Left cardiac atrium (tissue), 4 donors: Measurements from ENCODE around the gene WNT3A. TPM values are rescaled to one million over a fixed set of nuclear protein-coding genes. Genes with fewer than 3 reads are reported as not detected.

Source experiments
- ATAC-seq, 2 donors: fragments of 200-7000 bp; cut with Tn5 transposase; one replicate each; pipeline ENCODE4 v1.9.1; 2020; ENCODE audit warnings: mild to moderate bottlenecking in 2 of 2, moderate library complexity in 2 of 2
- DNase-seq: peaks from one replicate; pipeline ENCODE4 v3.0.0-alpha.2; 2020
- intact Hi-C, 2 donors: fragments of 100-400 bp; cut with DNase I; formaldehyde crosslinking; loops; one replicate each; pipeline versions ENCODE4 v1.14.1 to v1.15.1; 2022 to 2023
- total RNA-seq, 2 donors: library from RNA; stranded (reverse); fragmentation: NEBNext Ultra II Directional; extraction: Animal tissue kit (Norgen Biotek cat#: 25700); gene quantifications; one replicate each; pipeline ENCODE4 v1.2.1, GENCODE V29; 2021
- donor health status: DM: no; HTN: yes; CAD: no.
- donor health status: DM: no; HTN: yes; CAD: no; lungs with severe emphysema.
- donor health status: DM: yes; HTN: yes; CAD: no.
- donor health status: Dilated cardiomyopathy.

The WNT3A gene
- total RNA-seq, 2 donors from 2014 or later = not detected

- intact Hi-C loops = loop anchor here in 1 of 2 donors (10.0 kb wide), 1 partner anchor 312 kb away; no protein-coding TSS in a partner anchor
- ATAC-seq (no peak), DNase-seq (peak; percentile 16)
These were observed 70.1 kb downstream of the WNT3A start for GRCh38 chr1:228076796-228077430.

GRCh38 chr1:228077565-228078330, 71.0 kb downstream of the WNT3A start:
- DNase-seq (peak; percentile 13), ATAC-seq (no peak)
- intact Hi-C loops = loop anchor here in 1 of 2 donors (10.0 kb wide), 1 partner anchor 313 kb away; no protein-coding TSS in a partner anchor

- intact Hi-C loops = loop anchor here in 1 of 2 donors (10.0 kb wide), 1 partner anchor 314 kb away; no protein-coding TSS in a partner anchor
- DNase-seq (peak; percentile 11), ATAC-seq (no peak)
These were observed 72.2 kb downstream of the WNT3A start for GRCh38 chr1:228079013-228079412.

GRCh38 chr1:228079601-228080263, 72.9 kb downstream of the WNT3A start:
- peak; percentile 19 for DNase-seq
- intact Hi-C loops = loop anchor here in 1 of 2 donors (10.0 kb wide), 1 partner anchor 315 kb away; no protein-coding TSS in a partner anchor
- no peak for ATAC-seq

DNA sequence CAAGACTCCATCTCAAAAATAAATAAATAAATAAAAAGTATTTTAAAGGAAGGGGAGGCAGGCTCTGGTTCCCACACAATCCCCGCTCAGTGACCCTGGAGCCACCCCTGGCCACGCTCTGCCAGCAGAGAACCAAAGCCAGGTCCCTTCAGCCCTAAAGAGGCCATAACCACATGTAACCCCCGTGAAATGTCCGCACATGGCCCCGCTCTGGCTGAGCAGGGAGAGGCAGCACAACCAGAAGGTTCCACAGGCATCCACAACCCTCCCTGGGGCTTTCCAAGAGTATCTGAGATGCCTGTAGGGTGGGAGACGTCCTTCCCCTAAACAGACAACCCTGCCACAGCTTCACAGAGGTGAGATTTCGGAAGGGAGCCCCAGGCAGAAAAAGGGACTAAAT, 74.3 kb downstream of the WNT3A start:
- DNase-seq = no peak
- no peak for ATAC-seq
- intact Hi-C loops = no loop called here

DNA sequence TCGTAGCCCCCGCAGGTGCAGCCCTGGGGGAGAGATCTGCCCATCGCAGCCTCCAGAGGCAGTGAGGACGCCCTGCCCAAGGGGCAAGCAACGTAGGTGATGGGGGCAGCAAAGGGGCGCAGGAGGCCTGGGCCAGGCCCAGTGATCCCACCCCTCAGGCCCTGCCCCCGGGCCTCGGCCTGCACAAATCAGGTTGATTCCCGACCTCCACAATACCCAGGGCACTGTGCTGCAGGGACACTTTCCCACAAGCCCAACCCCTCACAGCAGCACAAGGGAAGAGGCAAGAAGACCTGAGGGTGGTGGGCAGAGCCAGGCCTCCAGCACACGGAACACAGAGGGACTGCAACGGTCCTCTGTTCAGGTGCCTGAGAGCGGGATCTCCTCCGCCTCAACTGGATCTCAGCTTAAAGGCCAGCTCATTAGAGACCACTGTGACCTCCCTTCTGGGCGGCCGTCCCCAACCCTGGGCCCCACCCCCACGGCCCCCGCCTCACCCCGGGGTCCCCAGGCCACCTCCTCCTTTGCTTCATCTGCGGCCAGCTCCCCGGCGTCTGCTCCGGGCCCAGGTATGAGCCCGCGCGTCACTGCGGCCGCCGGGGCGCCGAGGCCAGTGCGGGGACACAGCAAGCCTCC, 74.9 kb downstream of the WNT3A start:
- DNase-seq (peak; percentile 30), ATAC-seq (peak in 1 of 2 donors; percentile 0)
- intact Hi-C loops = no loop called here

GRCh38 chr1:228082214-228082917, 75.6 kb downstream of the WNT3A start, which contains the start of gene ARF1:
ARF1 (plus strand) TSS chr1:228082708; CDS start chr1:228097115, 14,407 bp downstream.
- ATAC-seq = peak; percentile 90 to 96
- intact Hi-C loops = no loop called here
- peak; percentile 93 for DNase-seq

GRCh38 chr1:228082918-228083870, 76.4 kb downstream of the WNT3A start:
- DNase-seq (peak; percentile 74), ATAC-seq (peak; percentile 28 to 40)
- intact Hi-C loops = no loop called here

DNA sequence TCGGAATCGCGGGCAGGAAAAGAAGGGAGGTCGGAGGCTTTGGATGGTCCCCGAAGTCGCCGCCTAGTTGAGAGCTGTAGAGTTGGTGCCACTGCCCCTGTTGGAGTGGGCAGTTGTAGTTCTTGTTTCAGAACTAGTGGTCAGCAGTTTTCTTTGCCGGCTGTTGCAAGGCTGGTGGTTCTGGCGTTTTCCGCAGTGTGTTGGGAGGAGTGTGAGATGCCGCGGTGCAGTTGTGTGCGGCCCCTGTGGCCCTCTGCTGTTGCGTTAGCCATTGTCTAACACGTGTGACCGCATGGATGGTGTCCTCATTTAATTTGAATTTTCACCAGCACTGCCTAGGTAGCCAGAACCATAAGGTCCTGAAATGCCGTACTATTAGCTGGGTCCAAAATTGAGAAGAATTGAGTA, 77.1 kb downstream of the WNT3A start:
- peak in 1 of 2 donors; percentile 1 for ATAC-seq
- DNase-seq = peak; percentile 52
- intact Hi-C loops = no loop called here

DNA sequence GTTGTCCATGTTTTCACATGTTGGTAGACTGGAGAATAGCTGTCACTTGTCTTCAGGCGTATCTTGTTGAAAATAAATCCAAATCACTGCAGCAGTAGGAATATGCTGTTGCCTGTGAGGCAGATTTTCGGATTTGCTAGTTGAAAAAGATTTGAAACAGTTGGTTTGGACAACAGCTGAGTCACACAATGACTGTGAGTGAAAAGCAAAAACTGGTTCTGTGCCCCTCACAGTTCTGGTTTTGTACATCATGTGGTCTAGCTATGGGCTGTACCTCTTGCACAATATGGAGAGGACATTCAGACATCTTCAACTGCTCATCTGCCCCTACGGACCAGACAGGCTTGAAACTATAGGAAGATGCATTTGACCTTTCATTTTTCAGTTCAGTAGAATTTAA, 77.5 kb downstream of the WNT3A start:
- ATAC-seq (no peak), DNase-seq (peak; percentile 12)
- intact Hi-C loops = no loop called here

GRCh38 chr1:228084797-228085196, 78.0 kb downstream of the WNT3A start:
- ATAC-seq (no peak), DNase-seq (peak; percentile 9)
- intact Hi-C loops = no loop called here

- peak in 1 of 2 donors; percentile 4 for ATAC-seq
- DNase-seq = peak; percentile 51
- intact Hi-C loops = no loop called here
These were observed 78.6 kb downstream of the WNT3A start for GRCh38 chr1:228085287-228085951.

GRCh38 chr1:228087771-228088251, 81.0 kb downstream of the WNT3A start:
- DNase-seq = peak; percentile 59
- ATAC-seq = peak; percentile 21 to 27

GRCh38 chr1:228088586-228089498, 82.0 kb downstream of the WNT3A start:
- no peak for ATAC-seq
- intact Hi-C loops = no loop called here
- DNase-seq = peak; percentile 27

More at GRCh38 chr1:228087771-228088251, 81.0 kb downstream of the WNT3A start:
- intact Hi-C loops = no loop called here

DNA sequence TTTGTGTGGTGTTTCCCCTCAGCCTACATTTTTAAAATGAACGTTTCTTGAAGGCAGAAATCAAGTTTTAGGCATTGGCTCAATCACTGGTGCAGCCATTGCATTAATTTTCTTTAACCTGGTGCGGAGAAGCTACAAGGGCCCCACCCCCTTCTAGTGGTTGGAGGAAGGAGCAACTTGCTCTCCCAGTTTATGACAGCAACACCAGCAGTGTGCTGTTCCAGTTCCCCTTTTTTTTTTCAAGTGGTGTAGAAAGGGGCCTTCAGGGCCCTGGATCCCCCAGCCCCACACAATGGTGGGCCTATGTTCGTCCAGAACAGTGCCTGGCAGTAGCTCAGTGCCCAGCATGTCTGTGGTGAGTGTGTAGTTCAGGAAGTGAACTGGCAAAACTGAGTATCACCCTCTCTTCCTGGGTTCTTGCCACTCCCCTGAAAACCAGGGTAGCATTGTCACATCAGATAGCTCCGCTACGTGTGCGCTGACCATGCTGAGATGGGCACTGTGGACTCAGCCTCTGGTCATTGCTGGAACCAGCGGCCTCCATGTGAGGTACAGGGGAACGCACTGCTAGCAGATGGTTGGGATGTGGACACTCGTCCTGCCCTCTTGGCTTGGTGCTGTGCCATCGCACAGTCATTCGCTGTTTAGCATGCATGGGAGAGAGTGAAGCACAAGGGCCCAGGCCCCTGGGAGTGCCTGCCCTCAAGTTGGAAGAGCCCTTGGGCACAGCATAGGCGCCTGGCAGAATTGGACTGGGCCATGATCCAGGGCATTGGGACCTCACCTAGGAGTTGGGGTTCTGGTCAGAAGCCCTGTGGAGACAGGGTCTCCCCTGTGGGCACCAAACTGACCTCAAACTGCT, 83.0 kb downstream of the WNT3A start:
- peak in 1 of 2 donors; percentile 16 for ATAC-seq
- peak; percentile 16 for DNase-seq
- intact Hi-C loops = no loop called here
